Peyer's patch (tissue), 4 donors: ENCODE measurements around the gene EDN3.

ENCODE experiments used
- CTCF ChIP-seq, 6 experiments: fragments of 450-650 bp in 4 of 6; fragments of 200-600 bp in 2 of 6; sonication (generic) in 1 of 6; IDR thresholded peaks; one replicate each; pipeline ENCODE4 v1.5.1; 2017 to 2019; ENCODE audit warnings: antibody characterized with exemption in 6 of 6, mild to moderate bottlenecking in 3 of 6, moderate library complexity in 1 of 6
- POLR2A ChIP-seq, 2 donors: fragments of 450-650 bp; IDR thresholded peaks; one replicate each; pipeline ENCODE4 v1.5.1; 2017; ENCODE audit warnings: antibody characterized with exemption in 2 of 2, mild to moderate bottlenecking in 2 of 2, moderate library complexity in 2 of 2

GRCh38 chr20:59308493-59309201 is 8.2 kb downstream of the EDN3 start:
- TF ChIP-seq CTCF (IDR thresholded peaks at IDR 0.05), result peak in 2 of 6 experiments; percentile 31 to 43
- peak in 1 of 2 donors; percentile 59 for TF ChIP-seq POLR2A (IDR thresholded peaks at IDR 0.05)
